Omental fat pad (tissue), 4 donors: Measurements from ENCODE around the gene LPP. TPM values are rescaled to one million over a fixed set of nuclear protein-coding genes. Genes with fewer than 3 reads are reported as not detected.

ENCODE experiments used
- ATAC-seq: fragments of 150-250 bp; one replicate; pipeline ENCODE4 v1.9.1; 2016; ENCODE audit warnings: mild to moderate bottlenecking, moderate library complexity; ENCODE audit not compliant: low FRiP score
- DNase-seq: peaks from one replicate; pipeline ENCODE4 v3.0.0-alpha.2; 2019; ENCODE audit warnings: low spot score
- CTCF ChIP-seq, 3 donors: fragments of 450-650 bp; IDR thresholded peaks; one replicate each; pipeline ENCODE4 v1.5.1; 2016 to 2017; ENCODE audit warnings: antibody characterized with exemption in 3 of 3, mild to moderate bottlenecking in 3 of 3, moderate library complexity in 2 of 3
- total RNA-seq, 4 donors: library from RNA; depleted of rRNA; stranded (reverse); fragments of >200 nt; gene quantifications; one replicate each; pipeline ENCODE4 v1.1.0, GENCODE V29; 2016

LPP gene
- total RNA-seq, 4 donors from 2014 or later = 113 to 302 (median 126) TPM

GRCh38 chr3:188449421-188449820 lies 295.5 kb downstream of the LPP start:
- ATAC-seq = no peak
- DNase-seq = no peak
- TF ChIP-seq CTCF (IDR thresholded peaks at IDR 0.05) = no peak

GRCh38 chr3:188452158-188452772 lies 298.3 kb downstream of the LPP start:
- no peak for TF ChIP-seq CTCF (IDR thresholded peaks at IDR 0.05)
- DNase-seq (no peak), ATAC-seq (no peak)

- DNase-seq (no peak), ATAC-seq (no peak)
- no peak for TF ChIP-seq CTCF (IDR thresholded peaks at IDR 0.05)
Measured at GRCh38 chr3:188453431-188454384, 299.8 kb downstream of the LPP start.

GRCh38 chr3:188455748-188456147 lies 301.8 kb downstream of the LPP start:
- ATAC-seq (no peak), DNase-seq (no peak)
- no peak for TF ChIP-seq CTCF (IDR thresholded peaks at IDR 0.05)

GRCh38 chr3:188458756-188459155 lies 304.8 kb downstream of the LPP start:
- ATAC-seq = no peak
- no peak for TF ChIP-seq CTCF (IDR thresholded peaks at IDR 0.05)
- DNase-seq = no peak

- no peak for TF ChIP-seq CTCF (IDR thresholded peaks at IDR 0.05)
- no peak for ATAC-seq
- DNase-seq = no peak
Measured at GRCh38 chr3:188465311-188465710, 311.4 kb downstream of the LPP start.
